DND-41 (cell line): ENCODE results near the gene PPEF1.

Source experiments
- EZH2 ChIP-seq: IDR thresholded peaks from 3 replicates; pipeline ENCODE4 v1.6.1; 2012; ENCODE audit warnings: borderline replicate concordance, low read depth, mild to moderate bottlenecking, moderate library complexity, low read length, inconsistent platforms; ENCODE audit not compliant: severe bottlenecking
- TF ChIP-seq, protein P1 (sequence below): IDR thresholded peaks from 2 replicates; pipeline ENCODE4 v1.5.1; 2012; ENCODE audit warnings: borderline replicate concordance, low read length, moderate library complexity, mild to moderate bottlenecking; ENCODE audit not compliant: poor library complexity, severe bottlenecking; ENCODE audit errors: extremely low read depth

GRCh38 chrX:18873189-18873791 is 165.8 kb downstream of the PPEF1 start:
- TF ChIP-seq, protein P1, sequence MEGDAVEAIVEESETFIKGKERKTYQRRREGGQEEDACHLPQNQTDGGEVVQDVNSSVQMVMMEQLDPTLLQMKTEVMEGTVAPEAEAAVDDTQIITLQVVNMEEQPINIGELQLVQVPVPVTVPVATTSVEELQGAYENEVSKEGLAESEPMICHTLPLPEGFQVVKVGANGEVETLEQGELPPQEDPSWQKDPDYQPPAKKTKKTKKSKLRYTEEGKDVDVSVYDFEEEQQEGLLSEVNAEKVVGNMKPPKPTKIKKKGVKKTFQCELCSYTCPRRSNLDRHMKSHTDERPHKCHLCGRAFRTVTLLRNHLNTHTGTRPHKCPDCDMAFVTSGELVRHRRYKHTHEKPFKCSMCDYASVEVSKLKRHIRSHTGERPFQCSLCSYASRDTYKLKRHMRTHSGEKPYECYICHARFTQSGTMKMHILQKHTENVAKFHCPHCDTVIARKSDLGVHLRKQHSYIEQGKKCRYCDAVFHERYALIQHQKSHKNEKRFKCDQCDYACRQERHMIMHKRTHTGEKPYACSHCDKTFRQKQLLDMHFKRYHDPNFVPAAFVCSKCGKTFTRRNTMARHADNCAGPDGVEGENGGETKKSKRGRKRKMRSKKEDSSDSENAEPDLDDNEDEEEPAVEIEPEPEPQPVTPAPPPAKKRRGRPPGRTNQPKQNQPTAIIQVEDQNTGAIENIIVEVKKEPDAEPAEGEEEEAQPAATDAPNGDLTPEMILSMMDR = no peak
- TF ChIP-seq EZH2 = no peak
